Stimulated activated CD4-positive, alpha-beta T cell treated with anti-CD3 and anti-CD28 coated beads, TNF-alpha, amount 100 ng/mL, for 48 hours (primary cell): ENCODE measurements around the gene NUPR2.
"Not testable (repeated sequence)": the region's sequence is repeated elsewhere in the genome, so short reads cannot be mapped to it uniquely, and the experiment has no call there.

Experiments used
- DNase-seq, 3 donors: peaks; one replicate each; pipeline ENCODE4 v3.0.0-alpha.2; 2020; ENCODE audit warnings: low read depth in 3 of 3

The NUPR2 gene

GRCh38 chr7:56115852-56116538, at the start of gene NUPR2:
Gene NUPR2, minus strand, starts transcription at chr7:56116417. Its CDS starts 103 bp downstream, at chr7:56116314.
- no peak for DNase-seq

- DNase-seq = no peak
These were observed 41.1 kb upstream of the NUPR2 start for GRCh38 chr7:56157238-56157790.

GRCh38 chr7:56131062-56131461, 14.8 kb upstream of the NUPR2 start:
- not testable (repeated sequence) for DNase-seq

GRCh38 chr7:56127241-56127975, 11.2 kb upstream of the NUPR2 start:
- no peak for DNase-seq

GRCh38 chr7:56125831-56126230, 9.6 kb upstream of the NUPR2 start:
- no peak for DNase-seq

GRCh38 chr7:56124981-56125380, 8.8 kb upstream of the NUPR2 start:
- no peak for DNase-seq

GRCh38 chr7:56121440-56121839, 5.2 kb upstream of the NUPR2 start:
- DNase-seq = no peak

GRCh38 chr7:56112244-56112643, 4.0 kb downstream of the NUPR2 start:
- DNase-seq = not testable (repeated sequence)

- DNase-seq = no peak
These were observed 5.6 kb downstream of the NUPR2 start for GRCh38 chr7:56110611-56111010.

- DNase-seq = no peak
These were observed 8.3 kb downstream of the NUPR2 start for GRCh38 chr7:56107954-56108258.

- peak; percentile 84 to 93 (median 86) for DNase-seq
These were observed 9.8 kb downstream of the NUPR2 start, which contains the start of gene CHCHD2 for GRCh38 chr7:56106108-56107073. Gene CHCHD2, minus strand, starts transcription at chr7:56106476. Its CDS starts 63 bp downstream, at chr7:56106413.

GRCh38 chr7:56105508-56105907, 10.7 kb downstream of the NUPR2 start:
- DNase-seq = no peak

GRCh38 chr7:56104138-56104537, 12.1 kb downstream of the NUPR2 start:
- DNase-seq = not testable (repeated sequence)

GRCh38 chr7:56099653-56100052, 16.6 kb downstream of the NUPR2 start:
- DNase-seq = no peak

GRCh38 chr7:56098187-56099008, 17.8 kb downstream of the NUPR2 start:
- not testable (repeated sequence) for DNase-seq

GRCh38 chr7:56097700-56098099, 18.5 kb downstream of the NUPR2 start:
- no peak for DNase-seq

- no peak for DNase-seq
These were observed 23.3 kb downstream of the NUPR2 start, which contains the start of gene PHKG1 for GRCh38 chr7:56092789-56093531. Gene PHKG1, minus strand, starts transcription at chr7:56092952. Its CDS starts 4,011 bp downstream, at chr7:56088941.

- not testable (repeated sequence) for DNase-seq
These were observed 23.8 kb downstream of the NUPR2 start for GRCh38 chr7:56092388-56092787.

- DNase-seq = no peak
These were observed 24.6 kb downstream of the NUPR2 start for GRCh38 chr7:56091591-56091990.

- no peak for DNase-seq
These were observed 28.8 kb downstream of the NUPR2 start for GRCh38 chr7:56087445-56087844.
